Hematopoietic multipotent progenitor cell treated with erythropoietin and hydrocortisone succinate and interleukin-3 and kit ligand, for 15 days (in vitro differentiated cells): ENCODE results near the gene RBFOX2.

Source experiments
- DNase-seq: peaks from one replicate; pipeline ENCODE4 v3.0.0-alpha.2; 2015; ENCODE audit warnings: low spot score

RBFOX2 gene

GRCh38 chr22:35896111-35896705 is 132.4 kb downstream of the RBFOX2 start:
- DNase-seq, result no peak

DNA sequence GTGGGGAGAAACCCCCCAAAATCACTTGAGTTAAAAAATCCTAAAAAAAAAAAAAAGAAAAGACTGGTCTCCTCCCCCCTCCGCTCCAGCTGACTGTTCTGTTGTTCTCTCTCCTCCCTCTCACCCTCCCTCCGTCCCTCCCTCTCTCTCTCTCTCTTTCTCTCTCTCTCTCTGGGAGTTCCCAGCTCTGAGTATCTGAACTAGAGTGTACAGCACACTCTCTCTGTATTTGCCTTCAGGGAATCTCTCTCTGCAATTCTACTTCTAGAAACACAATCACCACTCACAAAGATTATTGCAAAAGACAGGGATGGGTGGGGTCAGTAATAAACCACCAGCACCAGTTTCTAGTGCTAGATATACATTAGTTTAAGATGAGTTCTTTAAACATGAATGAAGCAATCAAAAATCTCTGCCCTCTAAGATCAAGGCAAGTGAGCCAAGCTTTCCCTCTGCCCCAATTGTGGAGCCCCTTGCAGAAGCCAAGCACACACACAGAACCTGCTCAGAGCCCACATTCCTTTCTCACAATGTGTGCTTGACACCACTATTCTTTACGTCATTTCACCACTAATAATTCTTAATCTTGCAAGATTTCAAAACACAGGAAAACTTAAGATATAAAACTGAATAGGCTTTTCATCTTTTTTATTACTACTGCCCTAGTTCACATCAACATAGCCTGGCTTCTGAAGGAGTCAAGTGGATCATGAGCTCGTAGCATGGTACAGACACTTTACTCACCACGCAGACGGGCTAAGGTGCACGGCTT is 133.5 kb downstream of the RBFOX2 start:
- no peak for DNase-seq

DNA sequence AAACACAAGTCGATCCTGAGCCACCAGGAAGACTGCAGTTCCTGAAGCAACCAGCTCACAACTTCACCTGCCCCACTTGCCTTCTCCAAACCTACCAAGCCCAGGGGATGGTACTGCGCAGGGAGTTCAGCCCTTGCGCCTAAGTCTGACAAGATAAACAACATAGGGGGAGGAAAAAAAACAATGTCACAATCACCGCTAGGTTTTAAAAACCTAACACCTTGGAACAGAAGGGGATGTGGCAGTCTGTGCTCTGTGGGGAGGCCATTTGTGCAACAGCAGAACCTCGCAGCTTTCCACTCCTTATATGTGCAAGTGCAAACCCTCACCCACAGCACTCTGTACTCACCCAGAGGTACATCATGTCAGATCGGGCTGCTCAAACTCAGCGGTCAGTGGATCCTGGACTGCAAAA is 134.2 kb downstream of the RBFOX2 start:
- DNase-seq, result no peak

DNA sequence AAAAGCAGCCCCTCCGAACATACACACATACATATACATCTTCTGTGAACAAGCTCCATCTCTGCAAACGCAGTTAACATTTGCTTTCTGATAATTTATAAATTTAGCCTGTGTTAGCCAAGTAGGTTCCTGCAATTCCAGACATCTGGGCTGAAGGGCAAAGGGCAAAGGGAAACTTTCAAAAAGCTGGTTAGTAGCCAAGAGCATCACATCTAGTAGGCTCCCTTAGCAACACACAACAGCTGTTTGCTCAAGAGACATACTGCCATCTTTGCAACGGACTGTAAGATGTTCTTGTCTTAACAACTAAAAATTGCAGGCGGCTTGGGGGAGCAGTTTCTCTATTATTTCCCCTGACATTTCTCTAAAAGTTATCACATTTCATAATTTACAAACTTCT is 134.9 kb downstream of the RBFOX2 start:
- DNase-seq, result no peak

- DNase-seq, result no peak
Observed at GRCh38 chr22:35892192-35892591, 136.4 kb downstream of the RBFOX2 start.

DNA sequence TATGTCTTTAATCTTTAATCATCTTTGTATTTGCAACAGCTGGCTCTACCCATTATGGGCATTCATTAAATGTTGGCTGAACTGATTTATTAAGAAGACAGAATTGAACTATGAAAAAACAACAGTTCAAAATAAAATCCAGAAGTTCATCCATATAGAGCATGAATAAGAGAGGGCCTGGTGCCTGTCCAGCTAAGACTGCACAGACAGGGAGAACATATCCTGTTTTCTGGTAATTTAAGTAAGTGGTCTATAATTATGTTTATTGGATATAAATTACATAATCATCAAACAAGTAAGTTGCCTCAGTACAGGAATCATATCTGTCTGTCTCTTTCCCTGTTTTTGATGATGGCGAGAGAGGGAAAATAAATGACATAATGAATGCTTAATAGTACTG is 137.2 kb downstream of the RBFOX2 start:
- no peak for DNase-seq

- no peak for DNase-seq
Observed at GRCh38 chr22:35889071-35889470, 139.6 kb downstream of the RBFOX2 start.

GRCh38 chr22:35888181-35888870 is 140.3 kb downstream of the RBFOX2 start:
- no peak for DNase-seq

GRCh38 chr22:35887296-35887875 is 141.2 kb downstream of the RBFOX2 start:
- no peak for DNase-seq

GRCh38 chr22:35886309-35886708 is 142.3 kb downstream of the RBFOX2 start:
- no peak for DNase-seq

GRCh38 chr22:35884529-35884928 is 144.1 kb downstream of the RBFOX2 start:
- no peak for DNase-seq

DNA sequence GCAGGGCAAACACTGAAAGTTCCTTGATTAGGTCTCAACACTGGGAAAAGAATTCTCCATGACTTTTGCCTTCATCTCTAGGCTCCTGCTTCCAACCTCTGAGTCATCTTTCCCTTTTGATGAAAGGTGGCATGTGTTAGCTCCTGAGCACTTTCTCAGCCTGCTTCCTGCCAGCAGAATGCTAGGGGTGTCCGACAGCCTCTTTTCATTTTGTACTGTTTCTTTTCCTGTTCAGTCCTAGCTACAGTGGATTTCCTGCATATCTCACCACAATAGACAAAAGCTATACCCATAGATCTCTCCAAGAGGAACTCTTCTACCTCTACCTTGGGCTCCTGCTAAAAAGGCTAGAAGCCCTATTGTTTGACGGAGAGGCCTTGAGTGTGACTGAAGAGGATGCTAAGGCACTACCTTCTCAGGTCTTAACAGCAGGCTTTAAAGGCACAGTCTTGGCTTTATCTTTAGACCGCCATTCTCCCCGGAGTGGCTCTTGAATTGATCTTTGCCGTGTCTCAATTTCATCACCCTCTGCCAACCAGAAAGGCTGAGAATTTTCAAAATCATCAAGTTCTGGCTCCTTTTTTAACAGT is 145.5 kb downstream of the RBFOX2 start:
- no peak for DNase-seq

DNA sequence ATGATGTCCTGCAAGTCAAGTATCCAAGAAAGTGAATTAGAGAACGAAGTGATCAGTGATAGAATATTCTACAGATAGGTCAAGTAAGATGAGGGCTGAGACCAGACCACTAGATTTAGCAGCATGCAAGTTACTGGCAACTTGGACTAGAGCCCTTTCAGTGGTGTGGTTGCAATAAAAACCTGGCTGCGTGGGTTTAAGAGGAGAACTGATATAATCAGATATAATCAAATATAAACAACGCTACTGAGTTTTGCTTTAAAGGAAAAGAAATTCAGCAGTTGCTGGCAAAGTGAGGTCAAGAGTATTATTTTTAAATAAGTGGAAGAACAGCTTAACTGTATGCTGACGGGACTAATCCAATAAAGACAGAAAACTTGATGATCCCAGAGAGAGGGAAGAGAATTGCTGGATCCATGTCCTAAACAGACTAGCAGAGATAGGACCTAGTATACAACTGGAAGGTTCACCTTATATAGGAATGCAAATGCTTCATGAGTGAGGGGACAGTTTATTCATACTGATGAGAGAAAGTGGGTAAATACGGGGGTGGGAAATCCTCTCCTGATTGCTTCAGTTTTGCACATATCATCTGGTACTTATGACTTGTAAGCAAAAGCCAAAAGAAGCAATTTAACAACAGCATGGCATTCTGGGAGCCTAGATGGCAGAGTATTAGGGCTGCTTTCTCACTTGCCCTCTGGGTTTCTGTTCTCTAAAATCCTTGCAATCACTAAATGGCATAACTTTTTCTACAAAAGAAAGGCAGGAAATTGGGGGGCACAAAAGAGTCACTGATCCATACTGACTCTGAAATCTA is 146.2 kb downstream of the RBFOX2 start:
- DNase-seq, result no peak

- DNase-seq, result no peak
Observed at GRCh38 chr22:35879351-35879750, 149.3 kb downstream of the RBFOX2 start.

- no peak for DNase-seq
Observed at GRCh38 chr22:35873426-35873825, 155.2 kb downstream of the RBFOX2 start.

DNA sequence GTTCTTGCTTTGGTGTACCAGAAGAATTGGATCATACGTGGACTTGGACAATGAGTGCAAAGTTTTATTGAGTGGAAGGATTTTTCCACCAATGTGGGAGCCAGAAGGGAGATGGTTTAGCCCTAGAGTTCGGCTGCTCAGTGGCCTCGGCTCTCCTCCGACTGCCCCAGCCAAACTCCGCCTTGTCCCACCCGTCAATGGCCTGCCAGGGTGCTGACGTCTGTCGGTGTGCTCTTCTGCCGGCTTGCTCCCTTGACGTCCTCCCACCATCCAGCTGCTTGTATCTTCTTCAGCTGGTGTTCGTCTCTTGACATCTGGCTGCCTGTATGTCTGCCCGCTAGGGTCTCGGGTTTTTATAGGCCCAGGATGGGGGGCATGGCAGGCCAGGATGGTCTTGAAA is 156.2 kb downstream of the RBFOX2 start:
- no peak for DNase-seq

DNA sequence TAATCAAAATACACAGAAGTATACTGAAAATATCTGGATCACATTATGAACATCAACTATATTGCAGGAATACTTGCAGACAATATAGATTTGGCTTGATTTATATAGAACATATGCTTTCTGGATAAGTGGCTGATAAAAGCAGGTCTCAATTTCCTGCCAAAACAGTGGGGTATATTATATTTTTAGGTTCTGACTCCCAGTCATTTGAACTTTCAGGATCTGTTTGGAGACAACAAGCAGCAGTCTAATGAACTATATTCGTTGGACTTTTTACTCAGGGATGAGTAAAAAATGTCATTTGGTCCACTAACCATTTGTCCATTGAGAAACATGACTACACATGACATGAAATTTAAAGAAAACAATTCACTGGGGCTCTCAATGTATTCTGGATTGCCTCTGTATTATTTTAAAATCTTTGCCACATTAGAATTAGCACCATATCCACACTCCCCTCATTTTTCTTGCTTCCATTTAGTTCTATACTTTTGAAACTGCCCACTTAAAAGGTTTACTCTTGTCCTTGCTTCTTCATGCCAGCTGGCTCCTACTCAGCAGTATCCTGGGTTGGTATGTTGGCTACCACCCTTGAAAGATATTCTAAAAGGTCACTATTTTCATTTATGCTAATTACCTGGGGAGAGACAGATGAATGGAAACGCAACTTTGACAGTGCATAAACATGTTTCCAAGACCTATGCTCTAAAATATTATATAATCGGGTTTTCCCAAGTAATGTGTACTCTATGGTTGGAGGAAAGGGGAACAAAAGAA is 157.9 kb downstream of the RBFOX2 start:
- no peak for DNase-seq

- no peak for DNase-seq
Observed at GRCh38 chr22:35868938-35869337, 159.7 kb downstream of the RBFOX2 start.

DNA sequence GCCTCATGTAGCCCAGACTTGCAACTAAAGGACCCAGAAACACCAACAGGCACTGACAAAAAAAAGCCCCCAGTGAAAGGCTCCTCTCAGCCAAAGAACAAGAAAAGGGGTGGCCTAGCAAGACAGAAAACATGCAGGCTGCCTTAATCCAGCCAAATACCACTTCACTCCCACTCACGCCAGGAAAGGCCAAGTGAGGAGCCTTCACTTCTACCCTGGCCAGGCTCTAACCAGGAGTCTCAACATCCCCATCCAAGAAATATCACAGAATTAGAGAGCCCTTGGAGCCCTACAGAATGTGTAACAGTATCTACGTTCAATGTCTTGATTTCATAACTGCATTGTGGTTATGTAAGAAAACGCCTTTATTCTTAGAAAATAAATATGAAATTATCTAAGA is 162.0 kb downstream of the RBFOX2 start:
- DNase-seq, result no peak

DNA sequence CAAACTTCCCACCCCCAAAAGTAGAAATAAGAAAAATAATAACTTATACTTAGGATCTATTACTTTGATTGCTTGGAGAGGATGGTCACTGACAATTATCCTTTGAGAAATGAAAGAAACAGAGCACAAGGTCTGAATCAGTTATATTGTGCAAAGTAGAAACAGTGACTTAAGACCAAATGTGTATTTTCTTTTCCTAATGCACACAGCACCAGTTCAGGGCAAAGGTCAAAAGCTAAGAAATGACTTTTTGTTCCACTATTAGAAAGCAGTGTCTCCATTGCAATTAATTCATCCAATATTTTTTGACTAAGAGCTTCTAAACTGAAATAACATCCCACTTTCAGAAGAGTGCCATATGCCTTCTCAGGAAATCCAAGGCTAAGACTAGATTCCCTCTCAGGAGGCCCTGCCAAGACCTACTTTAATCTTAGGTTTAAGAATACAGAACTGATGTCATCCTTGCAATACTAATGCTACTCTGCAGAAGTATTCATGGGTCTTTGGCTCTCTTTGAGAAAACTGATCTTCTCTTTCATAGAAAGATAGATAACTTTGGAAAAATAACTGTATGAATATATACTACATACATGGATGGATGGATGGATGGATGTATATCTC is 164.0 kb downstream of the RBFOX2 start:
- no peak for DNase-seq
